Activated CD8-positive, alpha-beta T cell treated with anti-CD3 and anti-CD28 coated beads for 36 hours (primary cell): ENCODE data around the gene MAST2. TPM values are rescaled to one million over a fixed set of nuclear protein-coding genes. Genes with fewer than 3 reads are reported as not detected.
"Not testable (repeated sequence)": the region's sequence is repeated elsewhere in the genome, so short reads cannot be mapped to it uniquely, and the experiment has no call there.

Experiments
- ATAC-seq: fragments of 200-7000 bp; cut with Tn5 transposase; one replicate; pipeline ENCODE4 v1.10.0; 2021; ENCODE audit warnings: mild to moderate bottlenecking, moderate library complexity
- CTCF ChIA-PET: fragments of 350-600 bp; sonication (Branson Sonifier 250); formaldehyde crosslinking; loops from one replicate; lab custom pipeline; 2021; ENCODE audit warnings: antibody characterized with exemption; lab: Charles Lee
- POLR2A ChIA-PET: fragments of 350-600 bp; sonication (Branson Sonifier 250); formaldehyde crosslinking; loops from one replicate; lab custom pipeline; 2021; ENCODE audit warnings: antibody characterized with exemption; lab: Charles Lee
- DNase-seq: peaks from one replicate; pipeline ENCODE4 v3.0.0-alpha.2; 2020
- H3K27ac Mint-ChIP-seq: one replicate; pipeline ENCODE4 v1.8.0; 2021; ENCODE audit warnings: mild to moderate bottlenecking, mixed read lengths
- H3K27me3 Mint-ChIP-seq: one replicate; pipeline ENCODE4 v1.8.0; 2021; ENCODE audit warnings: mixed read lengths
- H3K36me3 Mint-ChIP-seq: one replicate; pipeline ENCODE4 v1.8.0; 2021; ENCODE audit warnings: low read depth, mixed read lengths
- H3K4me1 Mint-ChIP-seq: one replicate; pipeline ENCODE4 v1.8.0; 2021; ENCODE audit warnings: low read depth, mixed read lengths
- H3K4me3 Mint-ChIP-seq: one replicate; pipeline ENCODE4 v1.8.0; 2021; ENCODE audit warnings: mild to moderate bottlenecking, moderate library complexity, mixed read lengths
- H3K9me3 Mint-ChIP-seq: one replicate; pipeline ENCODE4 v1.8.0; 2021; ENCODE audit warnings: mixed read lengths
- CTCF ChIP-seq: fragments of 200-600 bp; IDR thresholded peaks from one replicate; pipeline ENCODE4 v1.8.0; 2022; ENCODE audit warnings: antibody characterized with exemption, mild to moderate bottlenecking
- intact Hi-C: fragments of 100-400 bp; cut with micrococcal nuclease; formaldehyde crosslinking; loops from one replicate; pipeline ENCODE4 v1.10.0; 2022
- total RNA-seq, 2 experiments: library from RNA; stranded (reverse); gene quantifications; one replicate each; pipeline ENCODE4 v1.2.3, GENCODE V29; 2021

MAST2 gene
- total RNA-seq, 2 experiments from 2014 or later = 18.2 to 19.5 TPM

DNA sequence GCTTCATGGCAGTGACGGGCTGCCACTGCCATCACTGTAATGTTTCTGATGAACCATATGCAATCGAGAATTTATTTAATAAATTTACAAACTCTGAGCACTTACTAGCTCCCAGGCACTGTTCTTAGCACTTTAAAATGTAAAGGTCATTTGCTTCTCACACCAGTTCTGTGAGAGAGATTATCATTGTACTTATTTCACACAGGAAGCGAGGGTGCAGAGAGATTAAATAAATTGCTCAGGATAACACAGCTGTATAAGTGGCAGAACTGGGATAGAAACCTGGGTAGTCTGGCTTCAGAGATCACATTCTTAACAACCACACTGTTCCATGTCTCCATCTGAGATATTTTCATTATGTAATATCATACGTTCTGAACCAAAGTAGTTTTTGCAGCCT lies 119.9 kb downstream of the MAST2 start:
- Mint-ChIP-seq H3K27me3 (no peaks in the 10 kb centered on the region), H3K36me3 (no peaks in the 10 kb centered on the region), H3K27ac (no peak overlapping the region), H3K4me1 (peaks cover 4% of the 10 kb centered on the region), H3K9me3 (no peaks in the 10 kb centered on the region), H3K4me3 (no peak overlapping the region)
- ChIA-PET POLR2A (no interaction called here), CTCF (no interaction called here)
- ATAC-seq (no peak), DNase-seq (no peak)
- intact Hi-C loops = no loop called here
- no peak for TF ChIP-seq CTCF

- Mint-ChIP-seq H3K27me3 (no peaks in the 10 kb centered on the region), H3K27ac (no peak overlapping the region), H3K4me1 (peaks cover 13% of the 10 kb centered on the region), H3K4me3 (no peak overlapping the region), H3K36me3 (no peaks in the 10 kb centered on the region), H3K9me3 (no peaks in the 10 kb centered on the region)
- ATAC-seq (no peak), DNase-seq (no peak)
- CTCF ChIA-PET = no interaction called here
- POLR2A ChIA-PET = no interaction called here
- no peak for TF ChIP-seq CTCF
- intact Hi-C loops = no loop called here
Observed at GRCh38 chr1:45924736-45925135, 121.3 kb downstream of the MAST2 start.

DNA sequence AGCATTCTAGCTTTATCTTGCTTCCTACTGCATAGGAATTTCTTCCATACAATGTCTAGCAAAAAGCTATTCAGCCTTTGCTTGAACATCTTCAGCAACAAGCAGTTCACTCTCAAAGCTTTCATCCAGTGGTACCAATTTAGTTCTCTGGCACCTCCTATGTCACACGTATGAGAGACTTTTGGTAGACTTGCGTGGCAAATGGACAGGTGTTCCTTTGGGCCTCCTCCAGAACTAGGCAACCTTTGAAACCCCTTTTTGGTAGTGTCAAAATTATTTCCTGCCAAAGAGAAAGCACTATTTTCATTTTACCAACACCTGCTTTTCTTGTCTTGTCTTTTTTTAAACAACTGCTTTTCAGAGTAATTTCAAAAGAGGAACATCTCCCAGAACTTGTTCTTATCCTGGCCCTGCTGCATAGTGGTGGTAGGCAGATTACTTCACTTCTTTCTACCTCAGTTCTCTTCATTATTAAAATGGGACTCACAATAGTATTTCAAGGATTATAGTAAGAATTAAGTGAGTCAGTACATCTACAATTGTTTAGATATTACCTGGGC lies 122.4 kb downstream of the MAST2 start:
- no peak overlapping the region for H3K4me3 Mint-ChIP-seq

GRCh38 chr1:45926330-45926729 lies 122.9 kb downstream of the MAST2 start:
- peaks cover 13% of the 10 kb centered on the region for H3K4me1 Mint-ChIP-seq
- POLR2A ChIA-PET = no interaction called here
- no peaks in the 10 kb centered on the region for H3K36me3 Mint-ChIP-seq
- no peak overlapping the region for H3K4me3 Mint-ChIP-seq
- DNase-seq (no peak), ATAC-seq (no peak)
- H3K27me3 Mint-ChIP-seq = no peaks in the 10 kb centered on the region
- no peak for TF ChIP-seq CTCF
- intact Hi-C loops = no loop called here
- no peaks in the 10 kb centered on the region for H3K9me3 Mint-ChIP-seq
- H3K27ac Mint-ChIP-seq = no peak overlapping the region
- CTCF ChIA-PET = no interaction called here

More for the DNA sequence above, 122.4 kb downstream of the MAST2 start:
- ATAC-seq = no peak
- Mint-ChIP-seq H3K4me1 (peaks cover 13% of the 10 kb centered on the region), H3K27ac (no peak overlapping the region), H3K27me3 (no peaks in the 10 kb centered on the region), H3K9me3 (no peaks in the 10 kb centered on the region), H3K36me3 (no peaks in the 10 kb centered on the region)
- no peak for TF ChIP-seq CTCF
- ChIA-PET CTCF (no interaction called here), POLR2A (no interaction called here)
- intact Hi-C loops = no loop called here
- DNase-seq = no peak

- H3K36me3 Mint-ChIP-seq, H3K9me3 Mint-ChIP-seq, H3K27me3 Mint-ChIP-seq, H3K27ac Mint-ChIP-seq, DNase-seq, H3K4me3 Mint-ChIP-seq, ATAC-seq, CTCF ChIA-PET, intact Hi-C loops: not testable (repeated sequence)
- peaks cover 13% of the 10 kb centered on the region for H3K4me1 Mint-ChIP-seq
- POLR2A ChIA-PET = interaction anchor here (0.6 kb wide), 1 partner anchor 129 kb away, joined by 3 read pairs; no protein-coding TSS in a partner anchor
Observed at GRCh38 chr1:45927231-45927915, 124.0 kb downstream of the MAST2 start.
